Measurements from ENCODE around the gene NRF1. TPM values are rescaled to one million over a fixed set of nuclear protein-coding genes. Genes with fewer than 3 reads are reported as not detected.

NRF1 gene
- total RNA-seq, 1 experiment from 2014 or later = 23.2 TPM

DNA sequence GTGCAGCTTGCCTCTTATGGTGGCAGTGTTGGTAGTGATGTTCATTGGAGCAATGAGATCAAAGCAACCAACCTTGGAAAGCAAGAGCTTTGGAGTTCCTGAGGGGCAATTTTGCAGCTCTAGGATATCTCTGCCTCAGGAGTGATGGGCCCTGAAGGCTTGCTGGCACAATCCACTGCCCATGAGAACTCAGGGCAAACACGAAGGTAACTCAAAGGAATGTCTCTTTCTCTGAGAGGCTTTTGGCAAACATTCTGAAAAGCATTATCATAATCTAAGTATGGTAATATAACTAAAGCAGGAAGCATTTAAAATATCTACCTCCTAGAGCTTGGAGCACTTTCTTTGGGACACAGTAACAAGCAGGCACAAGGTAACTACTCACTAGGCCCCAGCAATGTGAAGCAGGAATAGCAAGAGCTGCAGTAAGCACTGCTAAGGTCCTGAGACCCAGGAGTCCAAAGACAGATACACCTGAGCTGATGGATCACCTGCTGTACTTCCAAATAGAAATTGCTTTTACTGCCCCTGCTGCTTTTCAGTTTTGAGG, 103.1 kb downstream of the NRF1 start:
- H3K4me1 ChIP-seq (replicated peaks; ENCODE audit: insufficient read depth) = no peaks in the 10 kb centered on the region
- H2AFZ ChIP-seq = no peak overlapping the region
- no peaks in the 10 kb centered on the region for H3K9me2 ChIP-seq (ENCODE audit: insufficient read depth)
- ChIA-PET POLR2A (ENCODE audit: unreplicated experiment) (no interaction called here), CTCF (no interaction called here)
- no peak overlapping the region for H3K27ac ChIP-seq
- intact Hi-C loops (cut with micrococcal nuclease; ENCODE audit: unreplicated experiment) = no loop called here
- H3K27me3 ChIP-seq (ENCODE audit: insufficient read depth, low read depth) = no peaks in the 10 kb centered on the region
- no peak overlapping the region for H3K4me3 ChIP-seq
- H3K36me3 ChIP-seq (ENCODE audit: low read depth) = peaks cover 12% of the 10 kb centered on the region; the same call in 1 of the 2 replicates
- H3K4me2 ChIP-seq = no peak overlapping the region
- no peaks in the 10 kb centered on the region for H4K20me1 ChIP-seq (ENCODE audit: insufficient read depth)
- no peaks in the 10 kb centered on the region for H3F3A ChIP-seq (ENCODE audit: insufficient read depth, low read depth)
- BruUV-seq (replicated peaks) = no TSS peak
- H3K79me2 ChIP-seq (ENCODE audit: low read depth) = no peaks in the 10 kb centered on the region
- TF ChIP-seq CTCF (conservative IDR thresholded peaks at IDR 0.05) (no peak), EZH2 (IDR thresholded peaks at IDR 0.05; ENCODE audit: low read depth) (no peak)
- H3K9me3 ChIP-seq (ENCODE audit: insufficient read depth, low read depth) = no peaks in the 10 kb centered on the region
- DNase-seq = no peak

GRCh38 chr7:129719980-129720732, 108.6 kb downstream of the NRF1 start:
- Histone ChIP-seq H3K4me1 (replicated peaks; ENCODE audit: insufficient read depth) (peaks cover 9% of the 10 kb centered on the region), H4K20me1 (ENCODE audit: insufficient read depth) (no peaks in the 10 kb centered on the region), H3K27ac (peak overlapping the region; percentile 20; the same call in 1 of the 2 replicates), H3K4me2 (no peak overlapping the region), H3K4me3 (no peak overlapping the region), H3F3A (ENCODE audit: insufficient read depth, low read depth) (no peaks in the 10 kb centered on the region), H3K27me3 (ENCODE audit: insufficient read depth, low read depth) (no peaks in the 10 kb centered on the region), H3K9me2 (ENCODE audit: insufficient read depth) (no peaks in the 10 kb centered on the region), H2AFZ (no peak overlapping the region), H3K9me3 (ENCODE audit: insufficient read depth, low read depth) (no peaks in the 10 kb centered on the region), H3K79me2 (ENCODE audit: low read depth) (no peaks in the 10 kb centered on the region), H3K36me3 (ENCODE audit: low read depth) (peaks cover 15% of the 10 kb centered on the region)
- ChIA-PET POLR2A (ENCODE audit: unreplicated experiment) (no interaction called here), CTCF (interaction anchor here (0.6 kb wide), 1 partner anchor 56 kb away, joined by 3 read pairs; no protein-coding TSS in a partner anchor)
- no peak for TF ChIP-seq EZH2 (IDR thresholded peaks at IDR 0.05; ENCODE audit: low read depth)
- no peak for TF ChIP-seq CTCF (conservative IDR thresholded peaks at IDR 0.05)
- BruUV-seq (replicated peaks) = TSS peak; percentile 3
- DNase-seq = no peak
- intact Hi-C loops (cut with micrococcal nuclease; ENCODE audit: unreplicated experiment) = no loop called here

DNA sequence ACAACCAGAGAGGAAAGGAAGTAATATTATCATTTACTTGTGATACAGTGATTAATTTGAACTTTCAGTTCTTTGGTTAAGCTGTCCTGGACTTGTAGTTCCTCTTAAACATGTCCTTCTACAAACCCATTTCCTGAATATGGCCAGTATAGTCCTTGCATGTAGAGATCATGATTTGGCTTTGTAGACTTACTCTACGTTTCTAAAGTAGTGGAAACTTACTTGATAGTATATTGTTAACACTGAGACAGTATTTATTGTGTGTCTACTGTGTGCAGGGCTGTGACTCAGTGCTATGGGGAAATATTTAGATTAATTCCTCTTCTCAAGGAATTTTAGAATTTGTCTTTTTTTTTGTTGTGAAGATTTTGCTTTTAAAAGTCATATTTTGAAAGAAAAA, 109.5 kb downstream of the NRF1 start:
- Histone ChIP-seq H3K36me3 (ENCODE audit: low read depth) (peaks cover 15% of the 10 kb centered on the region), H3K4me1 (replicated peaks; ENCODE audit: insufficient read depth) (peaks cover 9% of the 10 kb centered on the region), H3F3A (ENCODE audit: insufficient read depth, low read depth) (no peaks in the 10 kb centered on the region), H3K27me3 (ENCODE audit: insufficient read depth, low read depth) (no peaks in the 10 kb centered on the region), H3K4me3 (no peak overlapping the region), H3K27ac (no peak overlapping the region), H3K9me2 (ENCODE audit: insufficient read depth) (no peaks in the 10 kb centered on the region), H2AFZ (no peak overlapping the region), H3K4me2 (no peak overlapping the region), H3K9me3 (ENCODE audit: insufficient read depth, low read depth) (no peaks in the 10 kb centered on the region), H4K20me1 (ENCODE audit: insufficient read depth) (no peaks in the 10 kb centered on the region), H3K79me2 (ENCODE audit: low read depth) (no peaks in the 10 kb centered on the region)
- ChIA-PET POLR2A (ENCODE audit: unreplicated experiment) (no interaction called here), CTCF (no interaction called here)
- no peak for DNase-seq
- intact Hi-C loops (cut with micrococcal nuclease; ENCODE audit: unreplicated experiment) = no loop called here
- BruUV-seq (replicated peaks) = no TSS peak
- no peak for TF ChIP-seq EZH2 (IDR thresholded peaks at IDR 0.05; ENCODE audit: low read depth)
- no peak for TF ChIP-seq CTCF (conservative IDR thresholded peaks at IDR 0.05)

Data from PC-9 (cell line).